HG02798 (cell line): Measurements from ENCODE around the gene PLAAT3.
"Not testable (repeated sequence)": the region's sequence is repeated elsewhere in the genome, so short reads cannot be mapped to it uniquely, and the experiment has no call there.

Experiments used
- ATAC-seq: cut with Tn5 transposase; IDR thresholded peaks from one replicate; pipeline ENCODE4 v1.9.1; 2021; ENCODE audit warnings: mild to moderate bottlenecking; ENCODE audit not compliant: unreplicated experiment, poor library complexity

Gene PLAAT3

GRCh38 chr11:63609971-63610580, 4.2 kb downstream of the PLAAT3 start:
- ATAC-seq = no peak

GRCh38 chr11:63609536-63609935, 4.7 kb downstream of the PLAAT3 start:
- ATAC-seq = no peak

GRCh38 chr11:63608353-63609345, 5.6 kb downstream of the PLAAT3 start:
- ATAC-seq = no peak

GRCh38 chr11:63603180-63603518, 11.1 kb downstream of the PLAAT3 start:
- ATAC-seq = no peak

GRCh38 chr11:63602290-63603179, 11.7 kb downstream of the PLAAT3 start:
- ATAC-seq = not testable (repeated sequence)

- no peak for ATAC-seq
These were observed 14.8 kb downstream of the PLAAT3 start for GRCh38 chr11:63599211-63600122.

GRCh38 chr11:63598556-63598955, 15.7 kb downstream of the PLAAT3 start:
- ATAC-seq = no peak

- ATAC-seq = no peak
These were observed 18.9 kb downstream of the PLAAT3 start for GRCh38 chr11:63595296-63595695.

- ATAC-seq = no peak
These were observed 21.2 kb downstream of the PLAAT3 start for GRCh38 chr11:63592975-63593395.

- ATAC-seq = no peak
These were observed 24.0 kb downstream of the PLAAT3 start for GRCh38 chr11:63590024-63590788.

- ATAC-seq = no peak
These were observed 25.2 kb downstream of the PLAAT3 start for GRCh38 chr11:63589000-63589399.

GRCh38 chr11:63586451-63587166, 27.6 kb downstream of the PLAAT3 start:
- no peak for ATAC-seq

- no peak for ATAC-seq
These were observed 30.9 kb downstream of the PLAAT3 start for GRCh38 chr11:63583357-63583677.

GRCh38 chr11:63581224-63581623, 33.0 kb downstream of the PLAAT3 start:
- not testable (repeated sequence) for ATAC-seq

GRCh38 chr11:63578882-63579281, 35.4 kb downstream of the PLAAT3 start:
- not testable (repeated sequence) for ATAC-seq

GRCh38 chr11:63574856-63575602, 39.2 kb downstream of the PLAAT3 start:
- no peak for ATAC-seq
